HG02759 (cell line): ENCODE results near the gene RNF217.
A peak's percentile ranks its signal among the peaks of the same experiment; 100 is the strongest.
"Not testable (repeated sequence)": the region's sequence is repeated elsewhere in the genome, so short reads cannot be mapped to it uniquely, and the experiment has no call there.

Experiments
- ATAC-seq: cut with Tn5 transposase; IDR thresholded peaks from one replicate; pipeline ENCODE4 v1.9.1; 2021; ENCODE audit warnings: mild to moderate bottlenecking, moderate library complexity; ENCODE audit not compliant: unreplicated experiment

The RNF217 gene

GRCh38 chr6:124962639-124963415 lies 590 bp downstream of the RNF217 start:
- ATAC-seq, result peak; percentile 51

GRCh38 chr6:124963416-124963785 lies 1.2 kb downstream of the RNF217 start:
- no peak for ATAC-seq

GRCh38 chr6:124963831-124964763 lies 1.9 kb downstream of the RNF217 start:
- no peak for ATAC-seq

GRCh38 chr6:124964764-124965105 lies 2.5 kb downstream of the RNF217 start:
- ATAC-seq, result no peak

GRCh38 chr6:124965424-124965850 lies 3.2 kb downstream of the RNF217 start:
- not testable (repeated sequence) for ATAC-seq

DNA sequence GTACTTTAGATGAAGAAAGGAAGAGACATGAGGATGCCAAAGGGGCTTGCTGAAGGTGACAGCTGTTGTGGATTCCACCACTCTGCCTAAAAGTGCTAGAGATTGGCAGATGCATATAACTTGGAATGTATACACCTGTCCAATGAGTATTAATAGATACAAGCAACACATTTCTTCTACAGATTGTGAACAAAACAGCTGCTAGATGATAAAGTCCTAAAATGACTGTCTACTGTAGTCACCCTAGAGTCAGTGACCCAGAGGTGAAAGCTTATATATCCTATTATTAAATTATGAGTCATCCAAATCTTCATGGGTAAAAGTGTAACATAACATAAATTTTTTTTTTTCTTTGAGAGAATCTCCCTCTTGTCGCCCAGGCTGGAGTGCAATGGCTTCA lies 5.2 kb downstream of the RNF217 start:
- ATAC-seq, result no peak

DNA sequence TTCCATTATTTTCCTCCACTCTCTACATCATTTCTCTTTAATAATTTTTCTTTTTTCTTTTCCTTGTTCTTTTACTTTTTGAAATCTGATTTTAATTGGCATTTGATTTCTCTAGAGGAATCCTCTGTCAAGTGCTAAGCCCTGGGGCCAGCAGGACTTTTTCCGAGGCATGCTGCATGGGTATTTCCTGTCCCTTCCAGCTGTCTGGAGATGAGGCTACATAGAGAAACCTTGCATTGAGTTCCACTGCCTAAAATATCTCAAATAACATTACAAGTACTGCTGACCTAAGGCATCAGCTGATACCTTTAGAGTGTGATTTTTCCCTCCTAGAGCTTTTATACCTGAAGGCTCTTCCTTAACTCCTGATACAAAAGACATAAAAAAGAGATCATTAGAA lies 6.2 kb downstream of the RNF217 start:
- no peak for ATAC-seq

DNA sequence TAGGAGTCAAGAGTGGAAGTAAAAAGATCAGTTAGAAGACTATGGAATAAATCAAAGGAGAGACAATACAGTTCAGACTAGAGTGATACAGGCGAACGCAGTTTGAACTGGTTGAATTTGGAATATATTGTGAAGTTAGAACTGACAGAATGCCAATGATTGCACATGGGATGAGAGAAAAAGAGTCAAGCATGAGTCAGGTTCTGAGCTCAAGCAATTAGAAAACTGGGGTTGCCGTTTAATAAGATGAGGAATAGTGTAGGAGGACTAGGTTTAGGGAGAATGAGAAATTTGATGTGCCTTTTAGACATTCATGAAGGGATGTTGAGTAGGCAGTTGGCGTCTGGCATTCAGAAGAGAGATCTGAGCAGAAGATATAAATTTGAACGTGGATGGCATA lies 8.0 kb downstream of the RNF217 start:
- no peak for ATAC-seq

DNA sequence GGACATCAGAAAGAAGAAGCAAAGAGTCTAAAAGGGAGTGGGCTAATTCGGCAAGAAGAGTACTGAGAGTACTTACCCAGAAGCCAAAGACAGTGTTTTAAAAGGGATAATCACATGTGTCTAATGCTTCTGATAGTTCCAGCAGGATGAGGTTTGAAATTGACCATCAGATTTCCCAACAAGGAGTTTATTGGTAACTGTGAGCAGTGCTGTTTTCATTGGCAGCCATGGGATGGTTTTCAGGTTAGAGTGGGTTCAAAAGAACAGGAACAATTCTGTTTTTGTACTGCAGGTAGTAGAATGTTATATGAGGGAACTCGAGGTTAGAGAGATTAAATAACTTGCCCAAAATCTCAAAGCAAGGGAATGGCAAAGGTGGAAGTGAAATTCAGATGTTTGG lies 8.5 kb downstream of the RNF217 start:
- ATAC-seq, result no peak

DNA sequence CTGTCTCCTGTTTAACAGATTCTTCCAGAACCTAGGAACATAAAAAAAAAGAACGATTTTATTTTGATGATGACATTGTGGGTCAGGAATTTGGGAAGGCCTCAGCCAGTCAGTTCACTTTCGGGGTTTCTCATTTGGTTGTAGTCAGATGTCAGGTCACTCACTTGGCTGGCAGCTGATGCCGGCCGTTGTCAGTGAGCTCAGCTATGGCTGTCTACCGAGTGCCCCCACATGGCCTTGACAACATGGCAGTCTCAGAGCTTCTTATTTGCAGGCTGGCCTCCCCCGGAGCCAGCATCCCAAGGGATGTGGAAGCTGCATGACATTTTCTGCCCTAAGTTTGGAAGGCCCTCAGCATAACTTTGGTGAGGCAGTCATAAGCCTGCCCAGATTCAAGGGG lies 11.5 kb downstream of the RNF217 start:
- ATAC-seq, result no peak

DNA sequence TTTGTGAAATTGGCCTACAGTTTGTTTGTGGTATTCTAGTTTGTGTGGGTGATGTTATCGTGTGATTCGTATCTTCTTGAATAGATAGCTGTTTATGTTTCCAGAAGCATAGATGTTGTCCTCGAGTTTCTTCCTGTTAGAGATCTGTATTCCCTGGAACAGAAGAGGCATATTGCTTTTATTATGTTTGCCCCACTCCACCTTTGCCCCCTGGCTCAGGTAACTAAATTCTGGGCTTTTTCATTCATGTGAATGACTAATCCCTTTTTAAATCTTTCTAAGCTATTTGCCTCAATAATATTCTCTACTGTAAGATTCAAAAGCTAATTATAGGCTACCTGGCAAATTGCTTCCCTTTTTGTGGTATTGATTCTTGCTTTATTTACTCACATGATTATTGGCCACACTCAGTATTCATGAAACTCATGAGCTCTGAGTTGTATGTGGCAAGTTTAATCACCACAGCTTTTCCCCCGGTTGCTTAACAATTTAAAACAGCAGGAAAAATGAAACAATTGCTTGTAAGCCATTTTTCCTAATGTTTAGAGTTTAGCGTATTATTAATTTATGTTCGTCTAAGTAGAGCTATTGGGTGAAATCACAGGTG lies 12.6 kb downstream of the RNF217 start:
- no peak for ATAC-seq

DNA sequence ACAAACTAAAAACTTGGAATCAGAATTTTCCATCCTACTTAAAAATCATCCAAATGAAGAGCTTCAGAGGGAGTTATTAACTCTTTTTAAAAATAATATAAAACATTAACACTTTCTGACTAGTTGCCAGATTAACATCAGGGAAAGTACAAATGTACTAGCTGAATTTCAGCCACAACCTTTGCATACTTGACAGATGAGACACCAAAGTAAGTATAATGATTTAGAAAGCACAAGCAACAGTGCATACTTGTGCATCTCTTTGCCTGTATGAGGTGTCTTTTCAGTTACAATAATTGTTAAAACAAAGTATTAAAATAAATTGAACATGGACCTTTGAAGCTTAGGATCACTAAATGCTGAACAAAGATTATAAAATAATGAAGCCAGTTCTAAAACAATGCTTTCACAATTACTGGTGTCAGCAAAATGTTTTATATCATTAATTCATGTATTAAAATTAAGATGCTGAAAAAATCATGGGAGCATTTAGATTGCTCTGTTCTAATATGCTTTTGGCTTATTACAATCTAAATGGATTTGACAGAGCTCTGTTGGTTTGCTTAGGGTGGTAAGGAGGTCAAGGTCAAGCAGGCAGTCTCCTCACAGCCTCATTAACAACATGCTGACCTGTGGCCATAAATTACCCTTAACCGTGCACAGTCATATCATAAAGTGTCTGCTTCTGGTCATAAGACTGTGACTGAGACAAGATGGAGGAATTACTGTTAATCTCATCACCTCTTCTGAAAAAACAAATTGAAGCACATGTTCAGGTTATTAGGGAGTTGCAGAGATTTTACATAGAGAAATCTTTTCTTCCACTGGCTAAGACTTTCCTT lies 15.1 kb downstream of the RNF217 start:
- peak; percentile 43 for ATAC-seq

DNA sequence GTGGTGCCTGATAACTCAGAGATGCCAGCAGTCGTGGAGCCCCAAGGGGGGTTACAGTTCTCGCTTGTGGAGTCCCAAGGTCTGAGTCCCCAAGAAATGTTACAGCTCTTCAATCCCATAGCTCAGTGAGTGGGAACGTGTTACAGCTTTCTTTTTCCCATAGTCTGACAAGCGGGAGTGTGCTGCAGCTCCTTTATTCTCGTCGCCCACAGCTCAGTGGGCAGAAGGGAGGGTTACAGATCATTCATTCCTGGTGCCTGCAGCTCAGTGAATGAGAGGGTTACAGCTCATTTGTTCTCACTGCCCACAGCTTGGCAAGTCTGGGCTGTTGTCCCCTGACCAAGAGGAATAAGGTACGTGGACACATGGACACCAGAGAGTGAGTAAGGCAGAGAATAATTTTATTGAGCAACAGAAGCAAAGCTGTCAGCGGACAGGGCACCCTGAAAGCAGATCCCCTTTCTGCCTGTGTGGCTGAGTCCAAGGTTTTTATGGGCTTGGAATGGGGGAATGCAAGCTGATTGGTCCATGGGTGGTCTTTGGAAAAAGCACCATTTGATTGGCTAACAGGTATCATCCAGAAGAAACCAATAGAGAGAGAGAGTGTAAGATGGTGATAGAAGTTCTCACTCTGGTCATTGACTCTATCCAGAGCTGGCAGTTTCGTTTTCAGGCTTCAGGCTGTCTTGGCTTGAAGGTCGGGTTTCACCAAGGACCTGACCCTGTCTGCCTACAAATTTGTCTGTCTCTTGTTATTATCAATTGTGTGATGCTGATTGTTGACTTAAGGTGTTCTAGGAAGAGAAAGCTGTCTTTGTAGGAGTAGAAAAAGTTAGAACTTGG lies 16.4 kb downstream of the RNF217 start:
- no peak for ATAC-seq

- ATAC-seq, result no peak
These were observed 17.0 kb downstream of the RNF217 start for GRCh38 chr6:124979294-124979678.

GRCh38 chr6:124982669-124983068 lies 20.4 kb downstream of the RNF217 start:
- no peak for ATAC-seq

- ATAC-seq, result no peak
These were observed 21.3 kb downstream of the RNF217 start for GRCh38 chr6:124983383-124984083.

- ATAC-seq, result no peak
These were observed 22.6 kb downstream of the RNF217 start for GRCh38 chr6:124984668-124985338.

GRCh38 chr6:124986164-124986563 lies 23.9 kb downstream of the RNF217 start:
- ATAC-seq, result no peak

- no peak for ATAC-seq
These were observed 25.1 kb downstream of the RNF217 start for GRCh38 chr6:124987291-124987690.
